Measurements from ENCODE around the gene CCDC61. TPM values are rescaled to one million over a fixed set of nuclear protein-coding genes. Genes with fewer than 3 reads are reported as not detected.

The CCDC61 gene
- total RNA-seq, 4 donors from 2014 or later: 2.3 to 4.9 (median 3.4) TPM

- H3K9me3 ChIP-seq: no peaks in the 10 kb centered on the region
- peak; percentile 52 to 60 for DNase-seq
- H3K27ac ChIP-seq: peak overlapping the region in 2 of 4 donors; percentile 9 to 37
- TF ChIP-seq POLR2A (IDR thresholded peaks at IDR 0.05) (no peak), CTCF (IDR thresholded peaks at IDR 0.05 in 4 of 5, conservative IDR thresholded peaks at IDR 0.05 in 1 of 5) (peak; percentile 37 to 91 (median 69))
- H3K4me3 ChIP-seq: peak overlapping the region; percentile 64 to 92 (median 71)
- intact Hi-C loops (cut with DNase I; ENCODE audit: low total_unique reads) (loop anchor here (1.0 to 5.0 kb wide), 4 partner anchors 22 to 199 kb away; partner anchors contain the start of genes CCDC61 and RSPH6A), in situ Hi-C loops (cut with MboI; ENCODE audit: low sequenced_read_pairs in 4 of 4) (no loop called here)
- peaks cover 0 to 15% of the 10 kb centered on the region in 2 donors for H3K4me1 ChIP-seq
- H3K27me3 ChIP-seq: peaks cover 38 to 41% (median 38%) of the 10 kb centered on the region in 3 donors
- ATAC-seq: peak; percentile 85 to 87
- no peaks in the 10 kb centered on the region for H3K36me3 ChIP-seq
Measured at GRCh38 chr19:46016426-46017094, 21.3 kb downstream of the CCDC61 start.

- no peak for TF ChIP-seq POLR2A (IDR thresholded peaks at IDR 0.05)
- TF ChIP-seq CTCF (IDR thresholded peaks at IDR 0.05 in 4 of 5, conservative IDR thresholded peaks at IDR 0.05 in 1 of 5): no peak
- intact Hi-C loops (cut with DNase I; ENCODE audit: low total_unique reads) (loop anchor here (1.0 to 5.0 kb wide), 4 partner anchors 22 to 200 kb away; partner anchors contain the start of genes CCDC61 and RSPH6A), in situ Hi-C loops (cut with MboI; ENCODE audit: low sequenced_read_pairs in 4 of 4) (no loop called here)
- no peak for DNase-seq
- Histone ChIP-seq H3K36me3 (no peaks in the 10 kb centered on the region), H3K9me3 (no peaks in the 10 kb centered on the region), H3K27me3 (peaks cover 37 to 43% (median 38%) of the 10 kb centered on the region in 3 donors), H3K4me3 (peak overlapping the region in 1 of 4 donors; percentile 68), H3K27ac (no peak overlapping the region), H3K4me1 (peaks cover 0 to 15% of the 10 kb centered on the region in 2 donors)
- ATAC-seq: peak in 1 of 2 donors; percentile 12
Measured at GRCh38 chr19:46017095-46017429, 21.8 kb downstream of the CCDC61 start.

- ATAC-seq: no peak
- in situ Hi-C loops (cut with MboI; ENCODE audit: low sequenced_read_pairs in 4 of 4): no loop called here
- H3K4me1 ChIP-seq: peaks cover 0 to 15% of the 10 kb centered on the region in 2 donors
- H3K9me3 ChIP-seq: no peaks in the 10 kb centered on the region
- no peak overlapping the region for H3K4me3 ChIP-seq
- H3K27ac ChIP-seq: no peak overlapping the region
- TF ChIP-seq POLR2A (IDR thresholded peaks at IDR 0.05) (no peak), CTCF (IDR thresholded peaks at IDR 0.05 in 4 of 5, conservative IDR thresholded peaks at IDR 0.05 in 1 of 5) (no peak)
- H3K27me3 ChIP-seq: peaks cover 38 to 48% (median 40%) of the 10 kb centered on the region in 3 donors
- H3K36me3 ChIP-seq: no peaks in the 10 kb centered on the region
- DNase-seq: no peak
- intact Hi-C loops (cut with DNase I; ENCODE audit: low total_unique reads): loop anchor here (1.0 to 5.0 kb wide), 4 partner anchors 23 to 201 kb away; partner anchors contain the start of genes CCDC61 and RSPH6A
Measured at GRCh38 chr19:46017874-46018675, 22.8 kb downstream of the CCDC61 start.

- Histone ChIP-seq H3K27ac (no peak overlapping the region), H3K4me3 (no peak overlapping the region), H3K4me1 (peaks cover 0 to 15% of the 10 kb centered on the region in 2 donors), H3K9me3 (no peaks in the 10 kb centered on the region), H3K36me3 (no peaks in the 10 kb centered on the region), H3K27me3 (peaks cover 38 to 48% (median 38%) of the 10 kb centered on the region in 3 donors)
- DNase-seq (no peak), ATAC-seq (no peak)
- no peak for TF ChIP-seq CTCF (IDR thresholded peaks at IDR 0.05 in 4 of 5, conservative IDR thresholded peaks at IDR 0.05 in 1 of 5)
- no peak for TF ChIP-seq POLR2A (IDR thresholded peaks at IDR 0.05)
- in situ Hi-C loops (cut with MboI; ENCODE audit: low sequenced_read_pairs in 4 of 4) (no loop called here), intact Hi-C loops (cut with DNase I; ENCODE audit: low total_unique reads) (loop anchor here (5.0 kb wide), 2 partner anchors 91 to 201 kb away; partner anchors contain the start of gene RSPH6A)
Measured at GRCh38 chr19:46018729-46019251, 23.5 kb downstream of the CCDC61 start.

Data from gastrocnemius medialis (tissue), 4 donors.